ENCODE data around the gene EXOSC7. TPM values are rescaled to one million over a fixed set of nuclear protein-coding genes. Genes with fewer than 3 reads are reported as not detected.
"Not testable (repeated sequence)": the region's sequence is repeated elsewhere in the genome, so short reads cannot be mapped to it uniquely, and the experiment has no call there.

The EXOSC7 gene
- total and polyA plus RNA-seq, 4 donors, result 26.2 to 57.7 (median 46.0) TPM

DNA sequence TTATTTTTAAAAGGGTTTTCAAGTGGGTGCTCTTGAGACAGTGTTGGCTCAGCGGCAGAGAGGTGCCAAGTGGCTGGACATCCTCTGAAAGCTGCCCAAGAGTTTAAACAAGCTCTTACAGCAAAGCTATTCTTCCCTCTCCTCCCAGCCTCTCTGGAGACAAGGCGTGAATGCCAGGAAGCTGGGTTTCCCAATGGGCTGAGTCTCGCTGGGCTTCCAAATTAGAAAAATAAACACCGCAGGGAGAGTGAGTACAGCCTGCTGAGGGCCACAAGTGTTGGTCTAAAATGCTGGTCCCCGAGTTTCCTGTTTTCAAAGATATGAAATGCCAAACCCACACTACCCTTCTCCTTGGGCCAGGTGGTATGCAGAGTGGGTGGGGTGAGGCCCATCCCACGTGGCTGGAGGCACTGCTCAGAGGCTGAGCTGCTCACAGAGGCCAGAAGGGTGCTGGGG lies 36.4 kb upstream of the EXOSC7 start:
- H3K27ac ChIP-seq (ENCODE audit: low read depth, low read length), result no peak overlapping the region
- DNase-seq (ENCODE audit: low read depth in 4 of 6, low spot score in 6 of 6), result peak in 1 of 6 donors; percentile 51
- H3K4me1 ChIP-seq (ENCODE audit: control insufficient read depth, insufficient read depth, low read length), result peaks cover 10% of the 10 kb centered on the region
- WGBS (ENCODE audit: insufficient coverage), result 73% methylated on average over 4 of the region's 6 CpGs
- no peaks in the 10 kb centered on the region for H3K9me3 ChIP-seq (ENCODE audit: control insufficient read depth, insufficient read depth, low read length)
- no peaks in the 10 kb centered on the region for H3K27me3 ChIP-seq (ENCODE audit: control insufficient read depth, insufficient read depth, low read length)
- peaks cover 37% of the 10 kb centered on the region for H3K36me3 ChIP-seq (ENCODE audit: control insufficient read depth, insufficient read depth, low read length)
- no peak overlapping the region for H3K4me3 ChIP-seq (ENCODE audit: low read depth, low read length)

DNA sequence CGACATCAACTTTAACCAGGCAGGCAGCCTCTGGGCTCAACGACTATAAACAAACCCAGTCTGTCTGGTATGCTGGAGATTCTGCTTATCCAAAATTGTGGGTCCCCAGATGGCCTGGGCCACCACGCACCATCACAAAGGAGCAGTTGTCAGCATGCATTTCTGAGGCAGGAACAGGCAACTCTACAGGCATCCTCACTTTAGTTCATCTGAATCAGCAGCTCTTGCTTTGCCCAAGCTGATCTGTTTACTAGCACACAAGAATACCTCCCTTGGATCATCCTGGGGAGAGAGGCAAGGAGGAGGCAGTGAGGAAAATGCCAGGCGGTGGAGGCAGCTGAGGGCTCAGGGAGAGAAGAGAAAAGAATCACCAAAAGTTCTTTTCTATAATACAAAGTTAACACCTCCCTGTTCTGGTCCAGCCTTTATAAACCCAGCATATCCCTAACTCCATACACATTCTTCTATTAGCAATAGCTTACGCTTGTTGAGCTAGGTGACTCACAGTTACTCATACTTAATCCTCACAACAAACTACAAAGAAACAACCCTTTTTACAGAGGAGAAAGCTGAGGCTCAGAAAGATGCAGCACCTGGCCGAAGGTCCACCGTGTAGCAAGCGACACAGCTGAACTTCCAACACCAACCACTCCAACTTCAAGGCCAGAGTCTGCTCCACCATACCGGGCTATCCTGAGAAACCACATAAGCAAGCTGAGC lies 33.7 kb upstream of the EXOSC7 start:
- WGBS (ENCODE audit: insufficient coverage), result 81% methylated on average over 6 of the region's 9 CpGs
- H3K27ac ChIP-seq (ENCODE audit: low read depth, low read length), result no peak overlapping the region
- H3K4me1 ChIP-seq (ENCODE audit: control insufficient read depth, insufficient read depth, low read length), result peaks cover 10% of the 10 kb centered on the region
- H3K36me3 ChIP-seq (ENCODE audit: control insufficient read depth, insufficient read depth, low read length), result peaks cover 39% of the 10 kb centered on the region
- H3K27me3 ChIP-seq (ENCODE audit: control insufficient read depth, insufficient read depth, low read length), result no peaks in the 10 kb centered on the region
- no peaks in the 10 kb centered on the region for H3K9me3 ChIP-seq (ENCODE audit: control insufficient read depth, insufficient read depth, low read length)
- no peak for DNase-seq (ENCODE audit: low read depth in 4 of 6, low spot score in 6 of 6)
- H3K4me3 ChIP-seq (ENCODE audit: low read depth, low read length), result no peak overlapping the region

DNA sequence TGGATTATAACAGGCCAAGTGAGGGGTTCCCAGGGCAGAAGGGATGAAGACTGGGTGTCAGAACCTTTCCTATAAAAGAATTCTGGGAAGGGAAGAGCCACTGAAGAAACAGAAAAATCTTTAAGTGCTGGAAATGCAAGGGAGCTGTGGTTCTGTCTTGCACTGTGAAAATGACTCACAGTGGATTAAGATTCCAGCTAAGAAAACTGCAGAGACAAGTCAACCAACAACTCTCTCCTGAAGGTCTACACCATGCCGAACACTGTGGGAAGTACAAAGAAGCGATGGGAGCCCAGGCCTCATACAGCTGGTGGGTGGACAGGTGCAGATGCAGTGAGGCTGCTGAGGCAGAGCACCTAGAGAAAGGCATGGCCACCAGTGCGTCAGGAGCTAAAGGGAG lies 27.8 kb upstream of the EXOSC7 start:
- Histone ChIP-seq H3K36me3 (ENCODE audit: control insufficient read depth, insufficient read depth, low read length) (peaks cover 12% of the 10 kb centered on the region), H3K9me3 (ENCODE audit: control insufficient read depth, insufficient read depth, low read length) (no peaks in the 10 kb centered on the region), H3K27me3 (ENCODE audit: control insufficient read depth, insufficient read depth, low read length) (no peaks in the 10 kb centered on the region), H3K4me1 (ENCODE audit: control insufficient read depth, insufficient read depth, low read length) (no peaks in the 10 kb centered on the region), H3K4me3 (ENCODE audit: low read depth, low read length) (no peak overlapping the region), H3K27ac (ENCODE audit: low read depth, low read length) (no peak overlapping the region)
- 100% methylated on average over 3 of the region's 3 CpGs for WGBS (ENCODE audit: insufficient coverage)
- no peak for DNase-seq (ENCODE audit: low read depth in 4 of 6, low spot score in 6 of 6)

- H3K27ac ChIP-seq (ENCODE audit: low read depth, low read length); H3K36me3 ChIP-seq (ENCODE audit: control insufficient read depth, insufficient read depth, low read length); DNase-seq (ENCODE audit: low read depth in 4 of 6, low spot score in 6 of 6); H3K4me3 ChIP-seq (ENCODE audit: low read depth, low read length); H3K27me3 ChIP-seq (ENCODE audit: control insufficient read depth, insufficient read depth, low read length); H3K9me3 ChIP-seq (ENCODE audit: control insufficient read depth, insufficient read depth, low read length); H3K4me1 ChIP-seq (ENCODE audit: control insufficient read depth, insufficient read depth, low read length): not testable (repeated sequence)
- WGBS (ENCODE audit: insufficient coverage), result 97% methylated on average over 3 of the region's 4 CpGs
These were observed 26.3 kb upstream of the EXOSC7 start for GRCh38 chr3:44949770-44950169.

GRCh38 chr3:44950275-44950734 lies 25.7 kb upstream of the EXOSC7 start:
- Histone ChIP-seq H3K4me3 (ENCODE audit: low read depth, low read length) (no peak overlapping the region), H3K36me3 (ENCODE audit: control insufficient read depth, insufficient read depth, low read length) (peaks cover 4% of the 10 kb centered on the region), H3K4me1 (ENCODE audit: control insufficient read depth, insufficient read depth, low read length) (no peaks in the 10 kb centered on the region), H3K27ac (ENCODE audit: low read depth, low read length) (no peak overlapping the region), H3K9me3 (ENCODE audit: control insufficient read depth, insufficient read depth, low read length) (no peaks in the 10 kb centered on the region), H3K27me3 (ENCODE audit: control insufficient read depth, insufficient read depth, low read length) (no peaks in the 10 kb centered on the region)
- WGBS (ENCODE audit: insufficient coverage), result 29% methylated on average over 1 of the region's 2 CpGs
- peak in 1 of 6 donors; percentile 39 for DNase-seq (ENCODE audit: low read depth in 4 of 6, low spot score in 6 of 6)

- 100% methylated on average over 1 of the region's 3 CpGs for WGBS (ENCODE audit: insufficient coverage)
- DNase-seq (ENCODE audit: low read depth in 4 of 6, low spot score in 6 of 6), result no peak
- H3K36me3 ChIP-seq (ENCODE audit: control insufficient read depth, insufficient read depth, low read length), result peaks cover 4% of the 10 kb centered on the region
- H3K27me3 ChIP-seq (ENCODE audit: control insufficient read depth, insufficient read depth, low read length), result no peaks in the 10 kb centered on the region
- no peaks in the 10 kb centered on the region for H3K9me3 ChIP-seq (ENCODE audit: control insufficient read depth, insufficient read depth, low read length)
- no peak overlapping the region for H3K4me3 ChIP-seq (ENCODE audit: low read depth, low read length)
- no peak overlapping the region for H3K27ac ChIP-seq (ENCODE audit: low read depth, low read length)
- peaks cover 4% of the 10 kb centered on the region for H3K4me1 ChIP-seq (ENCODE audit: control insufficient read depth, insufficient read depth, low read length)
These were observed 23.4 kb upstream of the EXOSC7 start for GRCh38 chr3:44952689-44953088.

DNA sequence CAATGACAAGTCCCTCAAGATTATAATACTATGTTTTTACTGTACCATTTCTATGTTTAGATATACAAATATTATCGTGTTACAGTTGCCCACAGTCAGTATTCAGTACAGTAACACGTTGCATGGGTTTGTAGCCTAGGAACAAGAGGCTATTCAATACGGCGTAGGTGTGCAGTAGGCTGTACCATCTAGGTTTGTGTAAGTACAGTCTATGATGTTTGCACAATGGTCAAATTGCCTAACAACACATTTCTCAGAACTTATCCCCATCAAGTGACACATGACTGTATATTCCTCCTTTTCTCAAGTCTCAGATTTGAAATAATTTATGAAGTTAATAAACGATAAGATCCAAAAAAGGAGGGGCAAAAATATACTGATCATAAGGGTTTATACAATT lies 21.7 kb upstream of the EXOSC7 start:
- no peaks in the 10 kb centered on the region for H3K9me3 ChIP-seq (ENCODE audit: control insufficient read depth, insufficient read depth, low read length)
- WGBS (ENCODE audit: insufficient coverage), result 100% methylated on average over 2 of the region's 5 CpGs
- H3K27me3 ChIP-seq (ENCODE audit: control insufficient read depth, insufficient read depth, low read length), result no peaks in the 10 kb centered on the region
- peaks cover 13% of the 10 kb centered on the region for H3K36me3 ChIP-seq (ENCODE audit: control insufficient read depth, insufficient read depth, low read length)
- peaks cover 7% of the 10 kb centered on the region for H3K4me1 ChIP-seq (ENCODE audit: control insufficient read depth, insufficient read depth, low read length)
- no peak for DNase-seq (ENCODE audit: low read depth in 4 of 6, low spot score in 6 of 6)
- no peak overlapping the region for H3K4me3 ChIP-seq (ENCODE audit: low read depth, low read length)
- no peak overlapping the region for H3K27ac ChIP-seq (ENCODE audit: low read depth, low read length)

- no peaks in the 10 kb centered on the region for H3K27me3 ChIP-seq (ENCODE audit: control insufficient read depth, insufficient read depth, low read length)
- no peaks in the 10 kb centered on the region for H3K9me3 ChIP-seq (ENCODE audit: control insufficient read depth, insufficient read depth, low read length)
- peaks cover 13% of the 10 kb centered on the region for H3K36me3 ChIP-seq (ENCODE audit: control insufficient read depth, insufficient read depth, low read length)
- H3K27ac ChIP-seq (ENCODE audit: low read depth, low read length), result no peak overlapping the region
- H3K4me1 ChIP-seq (ENCODE audit: control insufficient read depth, insufficient read depth, low read length), result peaks cover 7% of the 10 kb centered on the region
- H3K4me3 ChIP-seq (ENCODE audit: low read depth, low read length), result no peak overlapping the region
- DNase-seq (ENCODE audit: low read depth in 4 of 6, low spot score in 6 of 6), result no peak
- WGBS (ENCODE audit: insufficient coverage), result 58% methylated on average over 3 of the region's 3 CpGs
These were observed 21.1 kb upstream of the EXOSC7 start for GRCh38 chr3:44954962-44955361.

DNA sequence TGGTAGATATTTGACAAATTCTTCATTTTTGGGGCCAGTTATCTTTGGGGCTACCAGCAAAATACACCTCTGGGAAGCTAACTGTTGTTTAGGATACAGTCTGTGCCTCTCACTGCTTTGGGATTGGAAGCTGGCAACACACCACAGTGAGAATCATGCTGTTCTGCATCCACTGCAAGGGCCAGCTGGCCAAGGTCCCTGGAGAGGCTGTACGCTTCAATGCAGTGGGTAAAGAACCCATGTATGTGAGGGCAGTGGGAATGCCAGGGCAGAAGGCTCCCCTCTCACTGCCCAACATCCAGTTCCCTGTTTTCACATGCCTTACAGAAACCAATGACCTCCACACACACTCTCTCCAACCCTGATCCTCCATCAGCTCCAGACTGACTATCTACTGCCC lies 20.1 kb upstream of the EXOSC7 start:
- H3K27me3 ChIP-seq (ENCODE audit: control insufficient read depth, insufficient read depth, low read length), result no peaks in the 10 kb centered on the region
- no CpG with 5 or more reads among the region's 1 CpG for WGBS (ENCODE audit: insufficient coverage)
- peaks cover 7% of the 10 kb centered on the region for H3K4me1 ChIP-seq (ENCODE audit: control insufficient read depth, insufficient read depth, low read length)
- H3K36me3 ChIP-seq (ENCODE audit: control insufficient read depth, insufficient read depth, low read length), result peaks cover 13% of the 10 kb centered on the region
- no peaks in the 10 kb centered on the region for H3K9me3 ChIP-seq (ENCODE audit: control insufficient read depth, insufficient read depth, low read length)
- peak in 1 of 6 donors; percentile 46 for DNase-seq (ENCODE audit: low read depth in 4 of 6, low spot score in 6 of 6)
- no peak overlapping the region for H3K4me3 ChIP-seq (ENCODE audit: low read depth, low read length)
- H3K27ac ChIP-seq (ENCODE audit: low read depth, low read length), result no peak overlapping the region

DNA sequence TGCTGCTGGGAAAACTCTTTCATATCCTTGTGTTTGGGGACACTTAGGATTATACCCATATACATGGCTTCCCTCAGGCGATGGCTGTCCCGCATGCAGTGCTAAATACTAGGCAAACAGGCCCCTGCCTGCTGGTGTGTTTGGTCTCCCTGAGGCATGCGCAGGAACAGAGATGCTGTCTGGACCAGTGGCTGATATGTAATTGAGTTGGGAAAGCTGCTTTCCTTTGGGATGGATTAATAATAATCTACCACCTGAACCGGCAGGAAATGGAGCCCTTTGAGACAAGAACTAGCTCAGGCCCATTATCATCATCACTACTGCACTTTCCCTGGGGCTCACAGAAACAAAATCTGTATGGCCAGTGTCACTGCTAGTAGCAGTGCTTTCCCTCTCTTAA lies 18.1 kb upstream of the EXOSC7 start:
- H3K4me3 ChIP-seq (ENCODE audit: low read depth, low read length), result no peak overlapping the region
- H3K36me3 ChIP-seq (ENCODE audit: control insufficient read depth, insufficient read depth, low read length), result peaks cover 13% of the 10 kb centered on the region
- H3K27me3 ChIP-seq (ENCODE audit: control insufficient read depth, insufficient read depth, low read length), result no peaks in the 10 kb centered on the region
- peak in 1 of 6 donors; percentile 72 for DNase-seq (ENCODE audit: low read depth in 4 of 6, low spot score in 6 of 6)
- no peaks in the 10 kb centered on the region for H3K9me3 ChIP-seq (ENCODE audit: control insufficient read depth, insufficient read depth, low read length)
- WGBS (ENCODE audit: insufficient coverage), result 50% methylated on average over 2 of the region's 4 CpGs
- H3K27ac ChIP-seq (ENCODE audit: low read depth, low read length), result no peak overlapping the region
- H3K4me1 ChIP-seq (ENCODE audit: control insufficient read depth, insufficient read depth, low read length), result peaks cover 7% of the 10 kb centered on the region

Measured in spinal cord (tissue), 10 donors.